Measurements from ENCODE around the gene DNLZ.
A peak's percentile ranks its signal among the peaks of the same experiment; 100 is the strongest.

Gene DNLZ

GRCh38 chr9:136410500-136411287 lies 47.1 kb upstream of the DNLZ start, which contains the start of the genes ENTR1 and PMPCA (continued):
- TF ChIP-seq ZNF214 (tag by site-specific recombination; IDR thresholded peaks at IDR 0.05; ENCODE audit: borderline replicate concordance) = no peak
- TF ChIP-seq ZNF155 (tag by site-specific recombination; IDR thresholded peaks at IDR 0.05) = no peak
- no peak for TF ChIP-seq ZNF354C (tag by site-specific recombination; IDR thresholded peaks at IDR 0.05; ENCODE audit: borderline replicate concordance, low read depth)
- TF ChIP-seq GLIS1 (tag by site-specific recombination; IDR thresholded peaks at IDR 0.05) = no peak
- TF ChIP-seq HOXA7 (CRISPR knock-in tag; IDR thresholded peaks at IDR 0.05; ENCODE audit: borderline replicate concordance) = no peak
- no peak for TF ChIP-seq ZNF398 (tag by site-specific recombination; IDR thresholded peaks at IDR 0.05)
- no peak for TF ChIP-seq ZNF449 (tag by site-specific recombination; IDR thresholded peaks at IDR 0.05)
- no peak for TF ChIP-seq ZNF311 (tag by site-specific recombination; IDR thresholded peaks at IDR 0.05; ENCODE audit: borderline replicate concordance)
- peak; percentile 77 for TF ChIP-seq ZXDB (tag by site-specific recombination; IDR thresholded peaks at IDR 0.05)
- TF ChIP-seq ZNF76 (tag by site-specific recombination; IDR thresholded peaks at IDR 0.05; ENCODE audit: borderline replicate concordance, low read depth) = peak; percentile 82; the same call in 1 of the 2 replicates
- TF ChIP-seq ZNF202 (tag by site-specific recombination; IDR thresholded peaks at IDR 0.05; ENCODE audit: borderline replicate concordance) = no peak
- peak; percentile 72 for TF ChIP-seq ZEB2 (tag by site-specific recombination; IDR thresholded peaks at IDR 0.05)
- no peak for TF ChIP-seq ZNF423 (tag by site-specific recombination; IDR thresholded peaks at IDR 0.05)
- TF ChIP-seq ZNF785 (tag by site-specific recombination; IDR thresholded peaks at IDR 0.05) = no peak
- no peak for TF ChIP-seq GLI2 (tag by site-specific recombination; IDR thresholded peaks at IDR 0.05; ENCODE audit: borderline replicate concordance, low read depth)
- TF ChIP-seq ZNF324 (tag by site-specific recombination; IDR thresholded peaks at IDR 0.05) = peak; percentile 93
- peak; percentile 53; the same call in 1 of the 2 replicates for TF ChIP-seq INSM2 (tag by site-specific recombination; IDR thresholded peaks at IDR 0.05)
- TF ChIP-seq IKZF3 (tag by site-specific recombination; IDR thresholded peaks at IDR 0.05) = no peak
- TF ChIP-seq ZNF514 (tag by site-specific recombination; IDR thresholded peaks at IDR 0.05) = no peak
- no peak for TF ChIP-seq ZNF37A (tag by site-specific recombination; IDR thresholded peaks at IDR 0.05)
- TF ChIP-seq BCL6B (tag by site-specific recombination; IDR thresholded peaks at IDR 0.05) = no peak
- TF ChIP-seq ZNF175 (tag by site-specific recombination; IDR thresholded peaks at IDR 0.05) = no peak
- no peak for TF ChIP-seq GFI1B (tag by site-specific recombination; IDR thresholded peaks at IDR 0.05)
- TF ChIP-seq ZNF416 (tag by site-specific recombination; IDR thresholded peaks at IDR 0.05) = no peak
- TF ChIP-seq ZNF23 (tag by site-specific recombination; IDR thresholded peaks at IDR 0.05; ENCODE audit: borderline replicate concordance) = no peak
- TF ChIP-seq ZNF791 (tag by site-specific recombination; IDR thresholded peaks at IDR 0.05) = no peak
- TF ChIP-seq ZNF701 (tag by site-specific recombination; IDR thresholded peaks at IDR 0.05) = no peak
- TF ChIP-seq ZNF658 (tag by site-specific recombination; IDR thresholded peaks at IDR 0.05) = no peak
- no peak for TF ChIP-seq ZNF114 (tag by site-specific recombination; IDR thresholded peaks at IDR 0.05)
- peak; percentile 60; the same call in 1 of the 2 replicates for TF ChIP-seq ZNF610 (tag by site-specific recombination; IDR thresholded peaks at IDR 0.05; ENCODE audit: borderline replicate concordance)
- no peak for TF ChIP-seq ZNF362 (tag by site-specific recombination; IDR thresholded peaks at IDR 0.05)
- TF ChIP-seq ZNF843 (tag by site-specific recombination; IDR thresholded peaks at IDR 0.05) = peak; percentile 70; the same call in 1 of the 2 replicates
